HepG2 (cell line): ENCODE data around the gene ZNF446. TPM values are rescaled to one million over a fixed set of nuclear protein-coding genes. Genes with fewer than 3 reads are reported as not detected.

Source experiments
- ARNTL ChIP-seq: sonication (generic); formaldehyde crosslinking; IDR thresholded peaks from 2 replicates; pipeline ENCODE4 v1.4.0; 2020; ENCODE audit warnings: mild to moderate bottlenecking, missing genetic modification reagents
- CBX2 ChIP-seq, 2 experiments: fragments of 200-600 bp in 1 of 2; sonication (generic); formaldehyde crosslinking in 1 of 2; IDR thresholded peaks; 2 replicates each; pipeline versions ENCODE4 v1.7.0 to v1.8.1; 2018 to 2022; ENCODE audit warnings: low read depth in 2 of 2, low read length in 1 of 2, mild to moderate bottlenecking in 1 of 2, missing genetic modification reagents in 1 of 2
- FOXA3 ChIP-seq: IDR thresholded peaks from 2 replicates; pipeline ENCODE4 v1.6.1; 2016; ENCODE audit warnings: missing genetic modification reagents, missing compliant biosample characterization
- FOXP1 ChIP-seq, 2 experiments: fragments of 450-650 bp in 1 of 2; IDR thresholded peaks; 2 replicates each; pipeline ENCODE4 v1.6.1; 2017 to 2018; ENCODE audit warnings: antibody characterized with exemption in 1 of 2
- HOXD1 ChIP-seq: sonication (generic); formaldehyde crosslinking; IDR thresholded peaks from 2 replicates; pipeline ENCODE4 v1.5.0; 2020; ENCODE audit warnings: missing genetic modification reagents
- KAT2B ChIP-seq: fragments of 150-350 bp; IDR thresholded peaks from 2 replicates; pipeline ENCODE4 v1.6.1; 2014; ENCODE audit warnings: low read depth, low read length, borderline replicate concordance
- LRRFIP1 ChIP-seq: sonication (generic); formaldehyde crosslinking; conservative IDR thresholded peaks from 2 replicates; pipeline ENCODE4 v1.4.0; 2020; ENCODE audit warnings: missing genetic modification reagents
- MATR3 ChIP-seq: sonication (generic); formaldehyde crosslinking; IDR thresholded peaks from 2 replicates; pipeline ENCODE4 v1.4.0; 2020; ENCODE audit warnings: missing genetic modification reagents
- PAF1 ChIP-seq: IDR thresholded peaks from 2 replicates; pipeline ENCODE4 v1.6.1; 2016; ENCODE audit warnings: missing genetic modification reagents, missing compliant biosample characterization
- PREB ChIP-seq: sonication (generic); formaldehyde crosslinking; IDR thresholded peaks from 2 replicates; pipeline ENCODE4 v1.4.0; 2020; ENCODE audit warnings: missing genetic modification reagents
- RELA ChIP-seq: sonication (generic); formaldehyde crosslinking; IDR thresholded peaks from 2 replicates; pipeline ENCODE4 v1.4.0; 2020; ENCODE audit warnings: missing genetic modification reagents
- TAF15 ChIP-seq: fragments of 200-400 bp; formaldehyde crosslinking; IDR thresholded peaks from one replicate; pipeline ENCODE4 v1.6.1; 2018; ENCODE audit warnings: mild to moderate bottlenecking, low read depth, low read length; ENCODE audit not compliant: poor library complexity, severe bottlenecking
- TEF ChIP-seq: sonication (generic); formaldehyde crosslinking; IDR thresholded peaks from 2 replicates; pipeline ENCODE4 v1.5.0; 2020; ENCODE audit warnings: missing genetic modification reagents
- TRIM24 ChIP-seq: sonication (generic); formaldehyde crosslinking; IDR thresholded peaks from 2 replicates; pipeline ENCODE4 v1.8.0; 2022; ENCODE audit warnings: mild to moderate bottlenecking, missing genetic modification reagents
- ZNF329 ChIP-seq: sonication (generic); formaldehyde crosslinking; IDR thresholded peaks from 2 replicates; pipeline ENCODE4 v1.9.0; 2021; ENCODE audit warnings: low read depth, mild to moderate bottlenecking, missing genetic modification reagents
- ZNF546 ChIP-seq: sonication (generic); formaldehyde crosslinking; conservative IDR thresholded peaks from 2 replicates; pipeline ENCODE4 v1.8.1; 2023; ENCODE audit warnings: mild to moderate bottlenecking, missing genetic modification reagents
- ZNF552 ChIP-seq: sonication (generic); formaldehyde crosslinking; IDR thresholded peaks from 2 replicates; pipeline ENCODE4 v1.9.0; 2022; ENCODE audit warnings: missing genetic modification reagents, mild to moderate bottlenecking, borderline replicate concordance
- ZNF567 ChIP-seq: sonication (generic); formaldehyde crosslinking; IDR thresholded peaks from 2 replicates; pipeline ENCODE4 v1.8.1; 2023; ENCODE audit warnings: mild to moderate bottlenecking, missing genetic modification reagents, borderline replicate concordance
- polyA plus RNA-seq, 8 experiments: library from polyadenylated mRNA; depleted of rRNA in 3 of 8; stranded (reverse) in 7 of 8; unstranded in 1 of 8; fragments of >200 nt; fragmentation: Illumina TruSeq in 4 of 8; extraction: Trizol in 4 of 8; gene quantifications; 2 replicates each; pipeline versions ENCODE4 v1.2.1 to v1.2.3, GENCODE V29; 2011 to 2016; ENCODE audit warnings: low read depth in 4 of 8, missing spikeins in 1 of 8, mixed read lengths in 1 of 8; ENCODE audit not compliant: insufficient read depth in 1 of 8
- total RNA-seq, 5 experiments: library from RNA; depleted of rRNA; stranded (reverse); fragments of >200 nt; fragmentation: Illumina TruSeq; extraction: Trizol; gene quantifications; 2 replicates each; pipeline ENCODE4 v1.2.3, GENCODE V29; 2016; ENCODE audit warnings: low read depth in 1 of 5
- TF ChIP-seq, protein P1 (sequence below): sonication (generic); formaldehyde crosslinking; IDR thresholded peaks from 2 replicates; pipeline ENCODE4 v1.4.0; 2020; ENCODE audit warnings: missing genetic modification reagents
- TF ChIP-seq, protein P2 (sequence below): sonication (generic); formaldehyde crosslinking; IDR thresholded peaks from 2 replicates; pipeline ENCODE4 v1.5.0; 2020; ENCODE audit warnings: missing genetic modification reagents

The ZNF446 gene
- total and polyA plus RNA-seq, 2 of the 13 experiments (the other 11 are each of a cell fraction or from before 2014, with no cell fraction given) = 3.0 to 3.6 TPM

DNA sequence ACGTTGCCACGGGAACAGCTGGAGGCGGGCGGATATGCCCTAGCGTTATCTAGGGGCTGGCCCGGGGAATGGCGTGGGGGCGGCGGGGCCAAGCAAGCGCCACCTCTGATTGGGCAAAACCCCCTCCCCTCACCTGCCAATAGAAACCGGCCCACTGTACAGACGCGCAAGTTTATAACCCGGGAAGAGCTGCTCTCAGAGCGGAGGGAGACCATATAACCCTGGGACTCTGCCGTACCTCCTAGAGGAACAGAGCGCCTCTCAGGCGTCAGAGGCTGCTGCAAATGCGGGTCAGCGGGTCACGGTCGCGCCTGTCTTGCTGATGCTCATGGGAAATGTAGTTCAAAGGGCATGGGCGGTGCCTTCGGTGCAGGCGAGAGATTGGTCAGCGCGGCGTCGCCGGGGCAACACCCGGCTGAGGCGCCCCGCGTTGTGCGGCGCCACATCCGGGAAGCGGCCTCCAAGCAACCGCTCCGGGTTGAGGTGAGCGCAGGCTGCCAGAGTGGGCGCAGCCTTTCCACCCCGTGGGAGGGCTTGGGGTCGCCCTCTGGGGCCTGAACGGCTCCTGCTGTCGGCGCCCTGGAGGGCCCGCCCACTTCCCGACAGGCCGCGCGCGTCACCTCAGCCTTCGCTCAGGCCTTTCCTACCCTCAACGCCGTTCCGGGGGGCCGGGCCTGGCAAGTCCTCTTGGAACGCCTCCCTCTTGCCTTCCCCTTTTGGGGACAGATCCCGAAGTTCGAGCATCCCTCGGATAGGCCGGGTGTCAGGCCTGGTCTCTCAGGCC, at the start of gene ZNF446 (continued):
- TF ChIP-seq HOXD1 (CRISPR knock-in tag) (peak; percentile 66; the same call in 1 of the 2 replicates), PAF1 (CRISPR knock-in tag) (no peak), ARNTL (peak; percentile 19; the same call in 1 of the 2 replicates), PREB (CRISPR knock-in tag) (no peak), TAF15 (no peak), LRRFIP1 (CRISPR knock-in tag) (no peak), FOXA3 (CRISPR knock-in tag) (peak; percentile 37; the same call in 1 of the 2 replicates), TRIM24 (CRISPR knock-in tag) (no peak), TEF (CRISPR knock-in tag) (no peak), ZNF546 (CRISPR knock-in tag) (no peak), KAT2B (no peak), ZNF567 (CRISPR knock-in tag) (peak; percentile 83; the same call in 1 of the 2 replicates), MATR3 (CRISPR knock-in tag) (no peak), ZNF552 (CRISPR knock-in tag) (no peak), ZNF329 (CRISPR knock-in tag) (0 out of 2 replicates have a peak, but pooled peaks have one; percentile 47), RELA (CRISPR knock-in tag) (no peak; the same call in 1 of the 2 replicates), CBX2 (IDR thresholded peaks at IDR 0.05; ENCODE audit: low read depth, low read length) (no peak), CBX2 (CRISPR knock-in tag; IDR thresholded peaks at IDR 0.05; ENCODE audit: low read depth) (no peak), FOXP1 (IDR thresholded peaks at IDR 0.05) (no peak), FOXP1 (CRISPR knock-in tag; IDR thresholded peaks at IDR 0.05) (no peak)
- TF ChIP-seq, protein P1, sequence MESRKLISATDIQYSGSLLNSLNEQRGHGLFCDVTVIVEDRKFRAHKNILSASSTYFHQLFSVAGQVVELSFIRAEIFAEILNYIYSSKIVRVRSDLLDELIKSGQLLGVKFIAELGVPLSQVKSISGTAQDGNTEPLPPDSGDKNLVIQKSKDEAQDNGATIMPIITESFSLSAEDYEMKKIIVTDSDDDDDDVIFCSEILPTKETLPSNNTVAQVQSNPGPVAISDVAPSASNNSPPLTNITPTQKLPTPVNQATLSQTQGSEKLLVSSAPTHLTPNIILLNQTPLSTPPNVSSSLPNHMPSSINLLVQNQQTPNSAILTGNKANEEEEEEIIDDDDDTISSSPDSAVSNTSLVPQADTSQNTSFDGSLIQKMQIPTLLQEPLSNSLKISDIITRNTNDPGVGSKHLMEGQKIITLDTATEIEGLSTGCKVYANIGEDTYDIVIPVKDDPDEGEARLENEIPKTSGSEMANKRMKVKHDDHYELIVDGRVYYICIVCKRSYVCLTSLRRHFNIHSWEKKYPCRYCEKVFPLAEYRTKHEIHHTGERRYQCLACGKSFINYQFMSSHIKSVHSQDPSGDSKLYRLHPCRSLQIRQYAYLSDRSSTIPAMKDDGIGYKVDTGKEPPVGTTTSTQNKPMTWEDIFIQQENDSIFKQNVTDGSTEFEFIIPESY (CRISPR knock-in tag) = no peak
- TF ChIP-seq, protein P2, sequence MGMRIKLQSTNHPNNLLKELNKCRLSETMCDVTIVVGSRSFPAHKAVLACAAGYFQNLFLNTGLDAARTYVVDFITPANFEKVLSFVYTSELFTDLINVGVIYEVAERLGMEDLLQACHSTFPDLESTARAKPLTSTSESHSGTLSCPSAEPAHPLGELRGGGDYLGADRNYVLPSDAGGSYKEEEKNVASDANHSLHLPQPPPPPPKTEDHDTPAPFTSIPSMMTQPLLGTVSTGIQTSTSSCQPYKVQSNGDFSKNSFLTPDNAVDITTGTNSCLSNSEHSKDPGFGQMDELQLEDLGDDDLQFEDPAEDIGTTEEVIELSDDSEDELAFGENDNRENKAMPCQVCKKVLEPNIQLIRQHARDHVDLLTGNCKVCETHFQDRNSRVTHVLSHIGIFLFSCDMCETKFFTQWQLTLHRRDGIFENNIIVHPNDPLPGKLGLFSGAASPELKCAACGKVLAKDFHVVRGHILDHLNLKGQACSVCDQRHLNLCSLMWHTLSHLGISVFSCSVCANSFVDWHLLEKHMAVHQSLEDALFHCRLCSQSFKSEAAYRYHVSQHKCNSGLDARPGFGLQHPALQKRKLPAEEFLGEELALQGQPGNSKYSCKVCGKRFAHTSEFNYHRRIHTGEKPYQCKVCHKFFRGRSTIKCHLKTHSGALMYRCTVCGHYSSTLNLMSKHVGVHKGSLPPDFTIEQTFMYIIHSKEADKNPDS = 0 out of 2 replicates have a peak, but pooled peaks have one; percentile 43
